Measurements from ENCODE around the gene IRAK1.

The IRAK1 gene

GRCh38 chrX:154004315-154004714 lies 15.4 kb downstream of the IRAK1 start:
- Histone ChIP-seq H3K36me3 (ENCODE audit: insufficient read depth, low read length) (no peaks in the 10 kb centered on the region), H3K9ac (ENCODE audit: low read depth, low read length) (no peak overlapping the region), H3K27me3 (ENCODE audit: insufficient read depth, low read length, poor library complexity) (no peaks in the 10 kb centered on the region), H3K27ac (ENCODE audit: low read length) (no peak overlapping the region), H3K4me3 (ENCODE audit: low read depth in 1 of 2, low read length in 2 of 2) (no peak overlapping the region), H3K4me1 (ENCODE audit: insufficient read depth, low read length) (peaks cover 2% of the 10 kb centered on the region; the same call in 1 of the 2 replicates), H3K9me3 (ENCODE audit: insufficient read depth, low read length, severe bottlenecking) (no peaks in the 10 kb centered on the region), H3K79me2 (ENCODE audit: insufficient read depth, low read length) (no peaks in the 10 kb centered on the region), H4K20me1 (ENCODE audit: insufficient read depth, low read length) (no peaks in the 10 kb centered on the region), H2AFZ (ENCODE audit: low read depth, low read length) (no peak overlapping the region), H3K4me2 (ENCODE audit: insufficient read depth, low read length) (no peak overlapping the region)
- no peak for DNase-seq
- no peak for ATAC-seq (ENCODE audit: insufficient read depth, low read depth)
- TF ChIP-seq, protein P1, sequence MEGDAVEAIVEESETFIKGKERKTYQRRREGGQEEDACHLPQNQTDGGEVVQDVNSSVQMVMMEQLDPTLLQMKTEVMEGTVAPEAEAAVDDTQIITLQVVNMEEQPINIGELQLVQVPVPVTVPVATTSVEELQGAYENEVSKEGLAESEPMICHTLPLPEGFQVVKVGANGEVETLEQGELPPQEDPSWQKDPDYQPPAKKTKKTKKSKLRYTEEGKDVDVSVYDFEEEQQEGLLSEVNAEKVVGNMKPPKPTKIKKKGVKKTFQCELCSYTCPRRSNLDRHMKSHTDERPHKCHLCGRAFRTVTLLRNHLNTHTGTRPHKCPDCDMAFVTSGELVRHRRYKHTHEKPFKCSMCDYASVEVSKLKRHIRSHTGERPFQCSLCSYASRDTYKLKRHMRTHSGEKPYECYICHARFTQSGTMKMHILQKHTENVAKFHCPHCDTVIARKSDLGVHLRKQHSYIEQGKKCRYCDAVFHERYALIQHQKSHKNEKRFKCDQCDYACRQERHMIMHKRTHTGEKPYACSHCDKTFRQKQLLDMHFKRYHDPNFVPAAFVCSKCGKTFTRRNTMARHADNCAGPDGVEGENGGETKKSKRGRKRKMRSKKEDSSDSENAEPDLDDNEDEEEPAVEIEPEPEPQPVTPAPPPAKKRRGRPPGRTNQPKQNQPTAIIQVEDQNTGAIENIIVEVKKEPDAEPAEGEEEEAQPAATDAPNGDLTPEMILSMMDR (IDR thresholded peaks at IDR 0.05; ENCODE audit: borderline replicate concordance, extremely low read depth, low read length, poor library complexity, severe bottlenecking), result no peak
- no peak for TF ChIP-seq EZH2 (IDR thresholded peaks at IDR 0.05; ENCODE audit: borderline replicate concordance, low read depth, low read length, severe bottlenecking)

DNA sequence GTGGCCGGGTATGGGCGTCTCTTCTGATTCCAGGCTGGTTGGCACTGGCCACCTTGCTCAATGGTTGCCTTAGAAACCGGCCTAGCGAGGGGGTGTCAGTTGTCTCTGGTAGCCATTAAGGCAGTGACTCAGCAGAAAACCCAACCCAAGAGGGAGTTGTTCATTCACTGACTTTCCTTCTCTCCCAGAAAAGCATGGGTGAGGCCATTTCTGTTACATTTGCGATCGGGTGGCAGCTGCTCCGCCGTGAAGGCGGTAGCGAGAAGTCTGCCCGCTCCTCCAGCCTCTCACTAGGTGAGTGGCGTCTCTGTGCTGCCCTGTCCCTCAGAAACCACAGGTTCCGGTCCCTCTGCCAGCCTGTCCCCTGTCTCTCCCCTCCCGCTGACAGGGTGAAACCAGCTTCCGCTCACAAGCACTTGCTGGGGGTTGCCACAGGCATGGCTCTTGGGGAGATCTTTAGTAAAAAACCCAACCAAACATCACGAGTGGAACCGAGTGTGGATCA lies 17.4 kb downstream of the IRAK1 start:
- H3K4me1 ChIP-seq (ENCODE audit: insufficient read depth, low read length), result peaks cover 2% of the 10 kb centered on the region; the same call in 1 of the 2 replicates
- H3K79me2 ChIP-seq (ENCODE audit: insufficient read depth, low read length), result no peaks in the 10 kb centered on the region
- H3K9ac ChIP-seq (ENCODE audit: low read depth, low read length), result no peak overlapping the region
- no peak overlapping the region for H3K27ac ChIP-seq (ENCODE audit: low read length)
- no peaks in the 10 kb centered on the region for H3K36me3 ChIP-seq (ENCODE audit: insufficient read depth, low read length)
- no peaks in the 10 kb centered on the region for H3K27me3 ChIP-seq (ENCODE audit: insufficient read depth, low read length, poor library complexity)
- H3K9me3 ChIP-seq (ENCODE audit: insufficient read depth, low read length, severe bottlenecking), result no peaks in the 10 kb centered on the region
- no peak for TF ChIP-seq EZH2 (IDR thresholded peaks at IDR 0.05; ENCODE audit: borderline replicate concordance, low read depth, low read length, severe bottlenecking)
- TF ChIP-seq, protein P1 (IDR thresholded peaks at IDR 0.05; ENCODE audit: borderline replicate concordance, extremely low read depth, low read length, poor library complexity, severe bottlenecking), result no peak
- DNase-seq (peak; percentile 41), ATAC-seq (ENCODE audit: insufficient read depth, low read depth) (peak; percentile 65)
- H4K20me1 ChIP-seq (ENCODE audit: insufficient read depth, low read length), result no peaks in the 10 kb centered on the region
- no peak overlapping the region for H2AFZ ChIP-seq (ENCODE audit: low read depth, low read length)
- H3K4me2 ChIP-seq (ENCODE audit: insufficient read depth, low read length), result no peak overlapping the region
- no peak overlapping the region for H3K4me3 ChIP-seq (ENCODE audit: low read depth in 1 of 2, low read length in 2 of 2)

DNA sequence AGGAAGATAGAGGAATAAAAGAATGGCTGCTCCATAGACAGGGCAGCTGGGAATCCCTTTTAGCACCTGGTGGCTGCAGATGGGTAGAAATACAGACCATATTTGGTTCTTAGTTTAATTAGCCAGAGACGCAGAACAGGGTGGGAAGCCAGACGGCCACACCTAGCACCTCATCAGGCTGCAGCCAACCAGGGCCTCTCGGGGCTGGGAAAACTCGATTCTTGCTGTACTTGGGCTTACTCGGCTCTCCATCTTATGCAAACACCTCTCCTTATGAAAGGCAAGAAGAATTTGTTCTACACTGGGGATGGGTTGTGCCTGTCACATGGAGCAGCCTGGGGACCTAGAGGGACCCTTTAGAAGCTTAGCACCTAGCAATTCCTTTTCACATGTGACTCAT lies 19.7 kb downstream of the IRAK1 start:
- DNase-seq (no peak), ATAC-seq (ENCODE audit: insufficient read depth, low read depth) (no peak)
- H3K4me3 ChIP-seq (ENCODE audit: low read depth in 1 of 2, low read length in 2 of 2), result no peak overlapping the region
- H3K4me2 ChIP-seq (ENCODE audit: insufficient read depth, low read length), result no peak overlapping the region
- H3K36me3 ChIP-seq (ENCODE audit: insufficient read depth, low read length), result no peaks in the 10 kb centered on the region
- no peaks in the 10 kb centered on the region for H4K20me1 ChIP-seq (ENCODE audit: insufficient read depth, low read length)
- TF ChIP-seq, protein P1 (IDR thresholded peaks at IDR 0.05; ENCODE audit: borderline replicate concordance, extremely low read depth, low read length, poor library complexity, severe bottlenecking), result no peak
- TF ChIP-seq EZH2 (IDR thresholded peaks at IDR 0.05; ENCODE audit: borderline replicate concordance, low read depth, low read length, severe bottlenecking), result no peak
- H3K27ac ChIP-seq (ENCODE audit: low read length), result no peak overlapping the region
- no peaks in the 10 kb centered on the region for H3K27me3 ChIP-seq (ENCODE audit: insufficient read depth, low read length, poor library complexity)
- no peak overlapping the region for H2AFZ ChIP-seq (ENCODE audit: low read depth, low read length)
- no peak overlapping the region for H3K9ac ChIP-seq (ENCODE audit: low read depth, low read length)
- H3K79me2 ChIP-seq (ENCODE audit: insufficient read depth, low read length), result no peaks in the 10 kb centered on the region
- no peaks in the 10 kb centered on the region for H3K9me3 ChIP-seq (ENCODE audit: insufficient read depth, low read length, severe bottlenecking)
- peaks cover 2% of the 10 kb centered on the region; the same call in 1 of the 2 replicates for H3K4me1 ChIP-seq (ENCODE audit: insufficient read depth, low read length)

Data from DND-41 (cell line).